Measurements from ENCODE around the gene FOXD4L4.
"Not testable (repeated sequence)": the region's sequence is repeated elsewhere in the genome, so short reads cannot be mapped to it uniquely, and the experiment has no call there.

FOXD4L4 gene

GRCh38 chr9:65737096-65737564 is at the start of gene FOXD4L4:
Gene FOXD4L4 (plus strand): TSS chr9:65737146. CDS start chr9:65737146, 0 bp downstream.
- DNase-seq (ENCODE audit: low spot score): not testable (repeated sequence)

GRCh38 chr9:65703550-65703949 is 33.4 kb upstream of the FOXD4L4 start:
- not testable (repeated sequence) for DNase-seq (ENCODE audit: low spot score)

DNA sequence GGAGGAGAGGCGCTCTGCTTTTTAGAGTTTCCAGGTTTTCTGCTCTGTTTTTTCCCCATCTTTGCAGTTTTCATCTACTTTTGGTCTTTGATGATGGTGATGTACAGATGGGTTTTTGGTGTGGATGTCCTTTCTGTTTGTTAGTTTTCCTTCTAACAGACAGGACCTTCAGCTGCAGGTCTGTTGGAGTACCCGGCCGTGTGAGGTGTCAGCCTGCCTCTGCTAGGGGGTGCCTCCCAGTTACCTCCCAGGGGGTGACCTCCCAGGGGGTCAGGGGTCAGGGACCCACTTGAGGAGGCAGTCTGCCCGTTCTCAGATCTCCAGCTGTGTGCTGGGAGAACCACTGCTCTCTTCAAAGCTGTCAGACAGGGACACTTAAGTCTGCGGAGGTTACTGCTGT is 22.5 kb upstream of the FOXD4L4 start:
- not testable (repeated sequence) for DNase-seq (ENCODE audit: low spot score)

DNA sequence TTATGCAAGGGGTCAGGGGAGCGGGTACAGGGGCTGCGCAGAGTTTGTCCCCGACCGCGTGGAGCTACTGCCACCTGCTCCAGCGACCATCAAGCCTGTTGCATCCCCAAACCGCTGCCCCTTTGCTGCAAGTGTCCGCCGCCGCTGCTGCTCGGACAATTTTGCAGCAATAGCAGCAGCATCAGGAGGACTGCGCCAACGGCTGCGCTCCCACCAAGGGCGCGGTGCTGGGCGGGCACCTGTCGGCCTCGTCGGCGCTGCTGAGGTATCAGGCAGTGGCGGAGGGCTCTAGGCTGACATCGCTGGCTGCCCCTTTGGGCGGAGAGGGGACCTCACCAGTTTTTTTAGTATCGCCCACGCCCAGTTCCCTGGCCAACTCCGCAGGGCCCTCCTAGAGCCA is 1.2 kb downstream of the FOXD4L4 start:
- DNase-seq (ENCODE audit: low spot score): not testable (repeated sequence)
